OCI-LY3 (cell line): Measurements from ENCODE around the gene LRRC17.
"Not testable (repeated sequence)": the region's sequence is repeated elsewhere in the genome, so short reads cannot be mapped to it uniquely, and the experiment has no call there.

Experiments
- CTCF ChIP-seq: fragments of 200-600, 300-600 bp; sonication (generic); IDR thresholded peaks from 2 replicates; pipeline ENCODE4 v1.5.1; 2014; ENCODE audit warnings: antibody characterized with exemption, low read length, low read depth
- EZH2phosphoT487 ChIP-seq: fragments of 200-600 bp; shearing (Covaris generic); IDR thresholded peaks from 2 replicates; pipeline ENCODE4 v1.6.1; 2018; ENCODE audit warnings: antibody characterized with exemption, mixed run types, low read depth

- TF ChIP-seq CTCF, EZH2phosphoT487: not testable (repeated sequence)
Measured at GRCh38 chr7:102903576-102903975, 9.2 kb upstream of the LRRC17 start.
